A549 treated with DMSO at 1 μM for 4 hours (cell line): ENCODE data around the gene ZNF436. TPM values are rescaled to one million over a fixed set of nuclear protein-coding genes. Genes with fewer than 3 reads are reported as not detected.

Experiments
- total RNA-seq: library from RNA; stranded (reverse); fragments of 200-300 nt; extraction: Qiagen RNA extraction; gene quantifications from 5 replicates; pipeline ENCODE4 v1.2.3, GENCODE V29; 2022; ENCODE audit warnings: low read depth

ZNF436 gene
- total RNA-seq: 5.2 to 5.9 TPM (median 5.7 TPM) in 5 replicates

GRCh38 chr1:23369335-23370013 lies at the start of gene ZNF436:
ZNF436 (minus strand) TSS chr1:23369836; CDS start chr1:23368005, 1,831 bp downstream.

GRCh38 chr1:23344111-23344986 lies 25.3 kb downstream of the ZNF436 start, which contains the start of gene HNRNPR:
HNRNPR (minus strand) TSS chr1:23344284; CDS start chr1:23341008, 3,276 bp downstream.

Other genes starting within 250 kb of the ZNF436 start
- 20.7 to 29.3 TPM (median 25.8 TPM) in 5 replicates for gene LUZP1, start 201.0 kb downstream of the ZNF436 start, total RNA-seq
- 11.2 to 14.7 TPM (median 12.9 TPM) in 5 replicates for gene HTR1D, start 152.3 kb downstream of the ZNF436 start, total RNA-seq
- gene HNRNPR, start 25.6 kb downstream of the ZNF436 start, total RNA-seq: 155 to 185 TPM (median 178 TPM) in 5 replicates
- 0.33 to 0.69 TPM (median 0.44 TPM) in 4 of 5 replicates, not detected in the other for gene TCEA3, start 54.9 kb upstream of the ZNF436 start, total RNA-seq
- 2.5 to 3.6 TPM (median 3.1 TPM) in 5 replicates for gene ASAP3, start 114.3 kb upstream of the ZNF436 start, total RNA-seq
- 2.5 to 3.4 TPM (median 3.2 TPM) in 5 replicates for gene E2F2, start 161.4 kb upstream of the ZNF436 start, total RNA-seq
- gene ID3, start 189.7 kb upstream of the ZNF436 start, total RNA-seq: 221 to 391 TPM (median 325 TPM) in 5 replicates